Inferior parietal cortex (tissue), 1 donor: ENCODE results near the gene ZBTB25.
"Not testable (repeated sequence)": the region's sequence is repeated elsewhere in the genome, so short reads cannot be mapped to it uniquely, and the experiment has no call there.

Experiments used
- DNase-seq: peaks from one replicate; pipeline ENCODE4 v3.0.0-alpha.2; 2016; ENCODE audit errors: extremely low spot score

The ZBTB25 gene

GRCh38 chr14:64503434-64504309, at the start of gene ZBTB25:
Gene ZBTB25 (minus strand): TSS chr14:64503838. CDS start chr14:64490533, 13,305 bp downstream.
- DNase-seq: peak; percentile 85

GRCh38 chr14:64550621-64551333, 47.1 kb upstream of the ZBTB25 start:
- DNase-seq: no peak

GRCh38 chr14:64549791-64550620, 46.4 kb upstream of the ZBTB25 start, which contains the start of gene PPP1R36:
Gene PPP1R36 (plus strand): TSS chr14:64549961. CDS start chr14:64549998, 37 bp downstream.
- DNase-seq: no peak

GRCh38 chr14:64549016-64549415, 45.4 kb upstream of the ZBTB25 start:
- no peak for DNase-seq

- no peak for DNase-seq
Measured at GRCh38 chr14:64544607-64545312, 41.1 kb upstream of the ZBTB25 start.

- no peak for DNase-seq
Measured at GRCh38 chr14:64542836-64543201, 39.2 kb upstream of the ZBTB25 start.

- no peak for DNase-seq
Measured at GRCh38 chr14:64541972-64542835, 38.6 kb upstream of the ZBTB25 start.

- DNase-seq: no peak
Measured at GRCh38 chr14:64541261-64541971, 37.8 kb upstream of the ZBTB25 start.

- DNase-seq: peak; percentile 96
Measured at GRCh38 chr14:64540208-64541202, 36.9 kb upstream of the ZBTB25 start, which contains the start of gene HSPA2. Gene HSPA2 (plus strand): TSS chr14:64540741. CDS start chr14:64540850, 109 bp downstream.

- DNase-seq: no peak
Measured at GRCh38 chr14:64536488-64537245, 33.0 kb upstream of the ZBTB25 start.

GRCh38 chr14:64531567-64531966, 27.9 kb upstream of the ZBTB25 start:
- no peak for DNase-seq

- no peak for DNase-seq
Measured at GRCh38 chr14:64525354-64525753, 21.7 kb upstream of the ZBTB25 start.

GRCh38 chr14:64522591-64523355, 19.1 kb upstream of the ZBTB25 start:
- DNase-seq: no peak

GRCh38 chr14:64520699-64521098, 17.1 kb upstream of the ZBTB25 start:
- no peak for DNase-seq

GRCh38 chr14:64518229-64518628, 14.6 kb upstream of the ZBTB25 start:
- DNase-seq: no peak

- DNase-seq: not testable (repeated sequence)
Measured at GRCh38 chr14:64517667-64518066, 14.0 kb upstream of the ZBTB25 start.

- DNase-seq: no peak
Measured at GRCh38 chr14:64516969-64517368, 13.3 kb upstream of the ZBTB25 start.
